WERI-Rb-1 (cell line): Measurements from ENCODE around the gene IDH3A.

ENCODE experiments used
- DNase-seq: peaks from one replicate; pipeline ENCODE4 v3.0.0-alpha.2; 2020
- H3K27ac ChIP-seq: fragments of 250-450 bp; sonication (Bioruptor Pico); 2 replicates; pipeline ENCODE4 v1.5.1; 2020; ENCODE audit warnings: mild to moderate bottlenecking, moderate library complexity
- H3K27me3 ChIP-seq: fragments of 250-450 bp; sonication (Bioruptor Pico); 2 replicates; pipeline ENCODE4 v1.5.1; 2021; ENCODE audit warnings: mild to moderate bottlenecking, low read depth, moderate library complexity; ENCODE audit not compliant: insufficient read depth, severe bottlenecking
- H3K36me3 ChIP-seq: fragments of 250-450 bp; sonication (Bioruptor Pico); 2 replicates; pipeline ENCODE4 v1.5.1; 2020; ENCODE audit warnings: mild to moderate bottlenecking, moderate library complexity
- H3K4me3 ChIP-seq: 2 replicates; pipeline ENCODE4 v1.5.1; 2011; ENCODE audit warnings: low read depth, mild to moderate bottlenecking, control low read depth, low read length
- H3K9me3 ChIP-seq: fragments of 250-450 bp; sonication (Bioruptor Pico); 2 replicates; pipeline ENCODE4 v1.5.1; 2021; ENCODE audit warnings: mild to moderate bottlenecking, moderate library complexity; ENCODE audit not compliant: severe bottlenecking
- TF ChIP-seq, protein P1 (sequence below): IDR thresholded peaks from 2 replicates; pipeline ENCODE4 v1.5.1; 2011; ENCODE audit warnings: low read depth, mild to moderate bottlenecking, control low read depth, inconsistent platforms, low read length

Gene IDH3A

DNA sequence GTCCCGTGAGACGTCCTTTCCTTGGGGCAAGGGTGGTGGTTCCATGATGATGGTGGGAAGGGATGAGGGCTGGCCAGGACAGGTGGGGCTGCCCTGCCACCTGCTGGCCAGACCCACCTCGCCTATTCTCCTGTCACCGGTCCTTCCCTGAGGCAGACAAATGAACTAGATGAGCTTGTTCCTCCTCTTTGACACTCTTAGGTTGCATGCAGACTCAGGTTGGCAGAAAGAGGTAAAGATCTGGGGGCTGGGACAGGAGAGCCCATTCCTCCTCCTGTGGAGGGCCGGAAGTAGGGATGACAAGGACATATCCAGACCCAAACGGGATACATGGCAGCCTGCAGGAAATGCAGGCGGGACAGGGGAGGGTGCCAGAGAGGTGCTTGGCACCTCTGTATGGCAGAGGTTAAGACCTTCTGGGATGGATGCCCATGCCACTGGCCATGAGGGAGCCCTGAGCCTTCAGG, 46.6 kb downstream of the IDH3A start:
- DNase-seq, result peak; percentile 41
- H3K9me3 ChIP-seq, result no peaks in the 10 kb centered on the region
- H3K36me3 ChIP-seq, result no peaks in the 10 kb centered on the region
- H3K4me3 ChIP-seq, result no peak overlapping the region
- no peaks in the 10 kb centered on the region for H3K27me3 ChIP-seq
- TF ChIP-seq, protein P1, sequence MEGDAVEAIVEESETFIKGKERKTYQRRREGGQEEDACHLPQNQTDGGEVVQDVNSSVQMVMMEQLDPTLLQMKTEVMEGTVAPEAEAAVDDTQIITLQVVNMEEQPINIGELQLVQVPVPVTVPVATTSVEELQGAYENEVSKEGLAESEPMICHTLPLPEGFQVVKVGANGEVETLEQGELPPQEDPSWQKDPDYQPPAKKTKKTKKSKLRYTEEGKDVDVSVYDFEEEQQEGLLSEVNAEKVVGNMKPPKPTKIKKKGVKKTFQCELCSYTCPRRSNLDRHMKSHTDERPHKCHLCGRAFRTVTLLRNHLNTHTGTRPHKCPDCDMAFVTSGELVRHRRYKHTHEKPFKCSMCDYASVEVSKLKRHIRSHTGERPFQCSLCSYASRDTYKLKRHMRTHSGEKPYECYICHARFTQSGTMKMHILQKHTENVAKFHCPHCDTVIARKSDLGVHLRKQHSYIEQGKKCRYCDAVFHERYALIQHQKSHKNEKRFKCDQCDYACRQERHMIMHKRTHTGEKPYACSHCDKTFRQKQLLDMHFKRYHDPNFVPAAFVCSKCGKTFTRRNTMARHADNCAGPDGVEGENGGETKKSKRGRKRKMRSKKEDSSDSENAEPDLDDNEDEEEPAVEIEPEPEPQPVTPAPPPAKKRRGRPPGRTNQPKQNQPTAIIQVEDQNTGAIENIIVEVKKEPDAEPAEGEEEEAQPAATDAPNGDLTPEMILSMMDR, result peak; percentile 96
- H3K27ac ChIP-seq, result no peak overlapping the region

DNA sequence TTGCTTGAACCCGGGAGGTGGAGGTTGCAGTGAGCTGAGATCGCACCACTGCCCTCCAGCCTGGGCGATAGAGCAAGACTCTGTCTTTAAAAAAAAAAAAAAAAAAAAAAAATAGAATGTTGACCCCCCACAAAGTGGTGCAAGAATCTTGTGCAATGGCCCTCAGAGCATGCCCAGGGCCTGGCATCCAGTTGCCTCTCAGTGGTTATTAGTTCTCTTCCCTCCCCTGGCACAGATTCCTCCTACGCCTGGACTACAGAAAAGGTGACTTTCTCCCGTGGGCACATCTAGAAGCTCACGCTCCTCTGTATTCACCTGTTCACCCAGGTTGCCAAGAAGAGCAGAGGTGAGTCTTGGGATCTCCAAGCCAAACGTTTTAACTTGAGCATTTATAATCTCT, 48.5 kb downstream of the IDH3A start:
- no peak for DNase-seq
- no peak overlapping the region for H3K4me3 ChIP-seq
- no peaks in the 10 kb centered on the region for H3K36me3 ChIP-seq
- no peaks in the 10 kb centered on the region for H3K27me3 ChIP-seq
- TF ChIP-seq, protein P1, result no peak
- no peak overlapping the region for H3K27ac ChIP-seq
- no peaks in the 10 kb centered on the region for H3K9me3 ChIP-seq

DNA sequence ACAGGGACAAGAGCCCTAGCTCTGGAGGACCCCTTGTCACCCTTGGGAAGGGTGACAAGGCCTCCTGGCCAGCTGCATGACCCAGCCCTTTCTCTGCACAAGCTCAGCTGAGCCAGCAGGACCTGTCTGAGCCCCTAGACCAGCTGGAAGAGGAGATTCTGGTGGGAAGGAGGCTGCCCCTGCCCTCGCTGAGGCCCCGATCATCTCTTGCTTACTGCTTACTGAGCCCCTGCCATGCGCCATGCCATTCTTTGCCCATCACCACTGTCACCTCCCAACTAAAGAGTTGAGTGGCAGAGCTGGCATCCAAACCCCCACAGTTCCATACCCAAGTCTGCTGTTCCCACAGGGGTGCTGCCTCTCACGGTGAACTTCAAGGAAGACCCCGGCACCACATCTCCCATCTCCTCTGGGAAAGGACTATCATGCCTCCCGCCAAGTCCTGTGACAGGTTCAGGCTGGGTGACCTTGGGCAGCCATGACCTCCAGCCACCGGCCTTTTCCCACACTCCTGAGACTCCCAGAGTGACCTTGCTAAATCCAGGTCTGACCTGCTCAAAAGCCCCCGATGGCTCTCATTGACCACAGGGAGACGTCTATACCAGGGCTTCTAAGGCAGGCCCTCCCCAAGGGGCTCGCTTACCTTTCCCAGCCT, 51.2 kb downstream of the IDH3A start:
- DNase-seq, result no peak
- TF ChIP-seq, protein P1, result no peak
- Histone ChIP-seq H3K36me3 (no peaks in the 10 kb centered on the region), H3K27me3 (no peaks in the 10 kb centered on the region), H3K4me3 (no peak overlapping the region), H3K9me3 (no peaks in the 10 kb centered on the region), H3K27ac (no peak overlapping the region)

DNA sequence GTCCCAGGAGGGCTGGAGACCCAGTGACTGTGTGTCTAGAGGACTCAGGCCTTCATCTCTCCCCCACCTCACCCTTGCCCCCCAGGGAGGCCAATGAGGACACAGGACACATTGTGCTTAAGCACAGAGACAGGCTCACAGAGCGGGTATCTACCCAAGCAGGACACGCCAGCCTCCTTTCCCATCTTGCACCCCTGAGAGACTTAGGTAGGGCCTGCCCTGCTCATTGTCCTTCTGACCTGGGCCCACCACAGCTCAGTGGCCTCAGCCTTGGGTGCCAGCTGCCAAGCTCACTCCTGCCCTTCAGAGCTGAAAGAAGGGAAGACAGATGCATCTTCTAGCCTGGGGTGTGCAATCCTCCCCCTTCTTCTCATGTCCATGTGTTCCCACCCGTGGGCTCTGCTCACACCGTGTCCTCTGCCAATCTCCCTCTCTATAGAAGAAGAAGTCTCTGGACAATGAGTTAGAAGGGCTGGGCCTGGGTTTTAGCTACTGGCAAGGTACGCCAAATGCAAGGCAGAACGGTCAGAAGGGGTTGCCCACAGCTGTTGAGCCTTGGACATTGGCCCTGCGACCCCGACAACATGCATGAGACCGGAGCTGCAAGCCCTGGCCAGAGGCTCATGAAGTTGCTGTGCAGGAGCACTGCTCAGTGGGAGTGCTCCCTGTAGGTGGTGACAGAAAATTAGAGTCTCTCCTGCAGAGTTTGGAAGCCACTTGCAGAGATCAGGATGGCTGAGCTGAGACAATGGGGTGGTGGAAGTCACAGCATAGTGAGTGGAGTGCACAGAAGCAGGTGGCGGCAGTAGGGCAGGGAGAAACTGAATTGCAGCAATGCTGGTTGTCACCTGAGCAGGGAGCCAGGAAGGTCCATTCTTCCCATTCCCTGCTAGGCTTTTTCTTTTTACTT, 52.4 kb downstream of the IDH3A start:
- H3K9me3 ChIP-seq, result no peaks in the 10 kb centered on the region
- TF ChIP-seq, protein P1, result no peak
- no peaks in the 10 kb centered on the region for H3K36me3 ChIP-seq
- H3K27me3 ChIP-seq, result no peaks in the 10 kb centered on the region
- no peak overlapping the region for H3K4me3 ChIP-seq
- H3K27ac ChIP-seq, result no peak overlapping the region
- no peak for DNase-seq

DNA sequence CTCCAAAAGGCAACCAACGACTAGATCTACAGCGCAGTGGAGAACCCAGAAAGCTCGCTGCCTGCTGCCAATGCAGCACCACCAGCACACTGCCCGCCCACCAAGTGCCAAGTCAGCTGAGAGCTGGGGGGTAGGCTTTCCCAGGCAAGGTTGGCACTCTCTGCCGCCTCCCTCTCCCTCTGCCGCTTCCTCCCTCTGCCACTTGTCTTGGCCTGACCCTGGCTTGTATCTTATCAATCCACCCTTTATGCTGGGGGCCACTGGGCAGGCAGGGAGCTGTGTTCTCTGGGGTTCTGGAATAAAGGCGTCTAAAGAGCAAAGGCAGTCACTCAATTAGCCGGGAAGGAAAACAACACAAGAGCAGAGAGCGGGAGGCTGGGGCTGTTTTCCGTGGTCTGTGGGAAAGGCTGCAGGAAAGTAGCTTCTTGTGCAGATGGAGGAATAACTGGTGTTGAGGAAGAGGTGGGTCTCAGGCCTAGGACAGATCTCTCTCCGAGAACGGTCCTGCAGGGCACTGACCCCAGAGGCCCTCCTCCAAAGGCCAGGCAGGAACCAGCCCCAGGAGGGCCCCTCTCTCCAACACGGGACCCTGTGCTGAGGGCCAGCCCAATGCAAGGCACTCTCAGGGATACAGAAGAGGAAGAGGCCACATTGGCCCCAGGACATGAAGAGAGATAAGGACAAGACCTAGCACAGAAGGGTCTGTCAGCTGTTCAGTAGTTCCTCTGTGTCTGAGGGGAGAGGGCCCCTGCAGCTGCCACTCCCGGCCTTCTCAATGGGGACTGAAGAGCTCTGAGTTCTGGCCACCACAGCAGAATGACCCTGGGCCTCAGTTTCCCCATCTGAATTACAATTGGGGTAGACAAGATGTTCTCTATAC, 54.4 kb downstream of the IDH3A start:
- DNase-seq, result no peak
- no peak overlapping the region for H3K4me3 ChIP-seq
- no peaks in the 10 kb centered on the region for H3K27me3 ChIP-seq
- H3K9me3 ChIP-seq, result no peaks in the 10 kb centered on the region
- no peaks in the 10 kb centered on the region for H3K36me3 ChIP-seq
- TF ChIP-seq, protein P1, result no peak
- no peak overlapping the region for H3K27ac ChIP-seq
